TTC549 (cell line): ENCODE results near the gene STK24.

Experiments
- FAIRE-seq: peaks from 2 replicates; lab custom pipeline; 2012; peaks lifted over from hg19 to GRCh38; lab: Jason Lieb, UNC

STK24 gene

DNA sequence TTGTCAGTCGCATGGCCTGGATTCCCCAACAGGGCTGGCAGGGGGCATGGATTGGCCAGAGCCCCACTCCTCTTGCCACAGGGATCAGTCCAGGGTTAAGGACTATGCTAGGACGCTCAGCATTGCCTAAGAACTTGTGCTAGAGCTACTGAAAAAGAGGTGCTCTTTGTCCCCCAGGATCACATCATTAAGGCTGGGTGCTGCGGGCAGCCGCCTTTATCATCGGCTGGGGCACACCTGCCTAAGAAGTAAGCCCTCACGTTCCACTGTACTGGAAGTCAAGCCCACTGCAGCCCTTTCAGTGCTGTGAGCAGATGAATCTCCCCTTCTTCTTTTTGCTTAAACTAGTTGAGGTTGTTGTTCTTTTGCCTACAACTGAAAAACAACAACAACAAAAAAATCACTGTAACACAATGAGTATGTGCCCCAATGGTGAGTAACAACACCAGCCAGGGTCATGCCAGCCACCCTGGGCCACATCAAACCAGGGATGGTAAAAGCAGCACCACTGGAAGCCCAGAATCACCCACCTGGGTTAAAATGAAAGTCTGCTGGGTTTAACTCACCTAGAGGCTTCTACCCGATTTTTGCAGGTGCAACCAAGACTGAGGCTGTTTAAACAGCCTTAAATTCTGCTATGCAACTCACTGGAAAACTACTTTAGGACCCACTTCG is 20.6 kb downstream of the STK24 start:
- FAIRE-seq: no peak

DNA sequence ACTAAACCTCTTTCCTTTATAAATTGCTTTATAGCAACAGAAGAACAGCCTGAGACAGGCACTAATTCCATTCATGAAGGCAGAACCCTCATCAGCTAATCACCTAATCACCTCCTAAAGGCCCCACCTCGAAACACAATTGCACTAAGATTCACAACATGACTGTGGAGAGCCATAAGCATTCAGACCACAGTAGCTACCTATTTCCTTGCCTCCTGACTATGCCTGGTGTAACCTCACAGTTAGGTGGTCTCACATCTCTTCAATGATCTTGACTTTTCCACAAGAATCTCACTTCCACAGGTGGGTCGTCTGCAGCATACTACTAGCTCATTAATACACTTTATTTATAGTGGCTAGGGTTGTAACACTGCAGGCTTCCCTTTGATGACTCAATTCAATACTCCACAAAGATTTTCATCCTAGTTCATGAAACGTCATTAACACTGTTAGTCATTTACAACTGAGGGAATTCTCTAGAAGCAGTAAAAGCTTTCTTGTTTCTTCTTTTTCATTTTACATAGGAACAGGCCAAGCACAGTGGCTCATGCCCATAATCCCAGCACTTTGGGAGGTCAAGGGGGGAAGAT is 27.1 kb downstream of the STK24 start:
- FAIRE-seq: no peak

DNA sequence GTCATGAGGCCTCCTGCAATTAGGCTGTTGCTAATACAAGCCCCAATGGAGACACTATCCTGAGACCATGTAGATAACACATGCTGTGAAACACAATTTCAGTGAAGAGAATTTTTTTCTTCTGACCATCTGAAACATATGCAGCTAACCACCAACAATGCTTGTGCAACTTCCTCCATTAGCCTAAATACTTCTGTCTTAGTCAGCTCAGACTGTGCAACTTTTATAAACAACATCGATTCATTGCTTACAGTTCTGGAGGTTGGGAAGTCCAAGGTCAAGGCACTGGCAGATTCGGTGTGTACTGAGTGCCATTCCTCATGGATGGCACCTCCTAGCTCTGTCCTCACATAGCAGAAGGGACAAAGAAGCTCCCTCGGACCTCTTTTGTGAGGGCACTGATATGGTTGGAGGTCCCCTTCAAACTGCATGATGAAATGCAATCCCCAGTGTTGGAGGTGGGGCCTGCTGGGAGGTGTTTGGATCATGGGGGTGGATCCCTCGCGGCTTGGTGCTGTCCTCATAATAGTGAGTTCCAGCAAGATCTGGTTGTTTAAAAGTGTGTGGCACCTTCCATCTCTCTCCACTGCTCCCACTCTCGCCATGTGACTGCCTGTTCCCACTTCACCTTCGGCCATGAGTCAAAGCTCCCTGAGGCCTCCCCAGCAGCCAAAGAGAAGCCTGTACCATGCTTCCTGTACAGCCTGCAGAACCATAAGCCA is 27.7 kb downstream of the STK24 start:
- no peak for FAIRE-seq

DNA sequence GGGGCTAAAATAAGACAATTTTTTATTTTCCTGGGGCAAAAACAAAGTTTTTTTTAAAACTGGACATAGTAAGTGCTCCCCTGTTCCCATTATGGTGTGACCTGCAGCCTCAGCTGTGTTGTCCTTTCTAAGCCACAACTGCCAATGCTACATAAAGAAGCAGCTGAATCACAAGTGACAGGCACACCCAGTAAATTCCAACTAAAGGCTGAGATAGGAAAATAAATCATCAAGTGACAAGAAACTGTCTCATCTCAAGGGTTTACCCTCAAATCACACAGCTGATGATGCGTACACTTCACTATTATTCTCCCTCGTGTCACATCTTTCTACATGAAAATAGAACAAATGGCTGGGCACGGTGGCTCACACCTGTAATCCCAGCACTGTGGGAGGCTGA is 28.7 kb downstream of the STK24 start:
- no peak for FAIRE-seq

DNA sequence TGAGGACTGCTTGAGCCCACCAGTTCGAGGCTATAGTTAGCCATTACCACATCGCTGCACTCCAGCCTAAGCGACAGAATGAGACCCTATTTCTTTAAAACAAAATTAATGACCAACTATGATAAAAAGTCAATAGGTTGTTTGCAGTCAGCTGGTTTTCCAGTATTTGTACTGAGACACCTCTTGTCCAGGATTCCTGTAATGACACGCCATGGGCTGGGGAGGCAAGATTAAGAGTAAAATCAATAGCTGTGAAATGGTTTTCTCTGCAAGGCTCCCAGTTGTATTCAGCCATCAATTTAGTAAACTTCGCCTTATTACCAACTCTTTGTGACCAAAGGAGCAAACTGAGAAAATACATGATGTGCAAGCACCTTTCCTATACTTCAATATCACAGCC is 29.5 kb downstream of the STK24 start:
- FAIRE-seq: no peak

DNA sequence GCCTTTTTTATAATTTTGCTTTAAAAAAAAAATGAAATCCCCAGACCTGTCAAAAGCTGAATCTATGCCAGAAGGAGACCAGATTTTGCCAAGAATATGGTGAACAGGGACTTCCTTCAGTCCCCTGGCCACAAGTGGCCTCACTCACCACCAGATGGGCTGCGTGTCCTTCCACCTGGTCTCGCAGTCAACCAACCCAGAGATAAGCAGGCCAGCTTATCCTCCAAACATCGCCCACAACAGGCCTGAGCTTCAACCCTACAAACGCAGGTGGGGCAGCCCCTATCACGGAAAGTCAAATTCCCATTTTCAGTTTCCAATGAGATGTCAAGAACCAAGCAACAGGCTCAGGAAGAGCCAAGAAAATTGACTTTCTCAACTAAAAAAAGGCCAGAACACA is 30.5 kb downstream of the STK24 start:
- no peak for FAIRE-seq

DNA sequence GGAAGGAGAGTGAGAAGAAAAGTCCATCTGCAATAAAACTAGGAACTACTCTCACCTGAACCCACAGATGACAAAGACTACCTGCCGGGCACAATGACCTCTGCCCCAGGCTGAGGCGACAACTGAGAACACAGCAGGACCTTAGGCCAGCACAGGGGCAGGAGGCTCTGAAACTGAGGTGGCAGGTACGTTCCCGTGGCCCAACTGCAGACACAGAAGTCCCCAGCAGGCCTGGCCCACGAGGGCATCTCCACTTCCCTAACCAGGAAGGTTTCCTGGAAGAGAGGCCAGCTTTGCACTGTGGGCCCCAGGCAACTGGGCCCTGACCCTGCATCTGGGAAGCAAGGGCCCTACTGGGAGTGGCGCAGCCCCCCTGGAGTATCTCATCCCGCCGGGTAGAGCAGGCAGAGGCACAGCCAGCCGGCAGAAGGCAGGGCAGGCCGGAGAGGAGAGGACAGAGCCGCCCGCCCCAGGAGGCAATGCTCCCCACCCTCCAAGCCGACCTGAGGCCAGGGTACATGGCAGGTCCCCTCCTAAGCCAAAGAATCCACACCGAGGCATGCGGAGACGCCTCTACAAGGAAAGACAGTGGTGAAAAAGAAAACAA is 32.7 kb downstream of the STK24 start:
- FAIRE-seq: no peak

DNA sequence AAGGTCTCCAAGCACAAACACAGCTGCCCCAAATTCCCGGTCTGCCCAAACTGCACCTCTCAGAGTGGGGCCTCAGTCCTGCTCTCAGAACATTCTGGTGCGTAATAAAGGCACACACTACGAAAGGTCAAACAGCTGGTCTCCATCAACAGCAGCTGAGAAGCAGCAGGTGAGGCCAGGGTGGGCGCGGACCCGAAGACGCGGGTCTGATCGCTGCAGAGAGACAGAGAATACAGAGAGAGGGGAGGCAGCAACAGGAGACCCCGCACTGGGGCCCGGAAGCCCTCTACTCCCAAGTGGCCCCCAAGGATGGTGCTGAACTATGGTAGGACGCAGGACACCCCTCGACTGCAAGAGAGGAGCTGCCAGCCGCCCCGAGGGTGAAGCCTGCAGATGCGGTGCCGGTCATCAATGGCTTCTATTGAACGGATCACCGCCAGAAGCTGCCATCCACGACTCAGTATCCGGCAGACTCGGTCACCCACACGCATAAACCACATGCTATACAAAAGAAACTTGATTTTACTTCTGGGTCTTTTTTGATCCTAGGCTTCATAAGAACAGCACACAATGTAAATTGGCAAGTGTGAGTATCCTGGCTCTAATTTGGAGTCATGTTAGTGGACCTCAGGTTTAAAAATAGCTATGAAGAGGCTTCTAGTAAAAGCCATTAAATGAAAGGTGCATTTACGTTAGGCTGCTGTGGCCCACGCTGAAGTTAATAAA is 33.4 kb downstream of the STK24 start:
- no peak for FAIRE-seq

DNA sequence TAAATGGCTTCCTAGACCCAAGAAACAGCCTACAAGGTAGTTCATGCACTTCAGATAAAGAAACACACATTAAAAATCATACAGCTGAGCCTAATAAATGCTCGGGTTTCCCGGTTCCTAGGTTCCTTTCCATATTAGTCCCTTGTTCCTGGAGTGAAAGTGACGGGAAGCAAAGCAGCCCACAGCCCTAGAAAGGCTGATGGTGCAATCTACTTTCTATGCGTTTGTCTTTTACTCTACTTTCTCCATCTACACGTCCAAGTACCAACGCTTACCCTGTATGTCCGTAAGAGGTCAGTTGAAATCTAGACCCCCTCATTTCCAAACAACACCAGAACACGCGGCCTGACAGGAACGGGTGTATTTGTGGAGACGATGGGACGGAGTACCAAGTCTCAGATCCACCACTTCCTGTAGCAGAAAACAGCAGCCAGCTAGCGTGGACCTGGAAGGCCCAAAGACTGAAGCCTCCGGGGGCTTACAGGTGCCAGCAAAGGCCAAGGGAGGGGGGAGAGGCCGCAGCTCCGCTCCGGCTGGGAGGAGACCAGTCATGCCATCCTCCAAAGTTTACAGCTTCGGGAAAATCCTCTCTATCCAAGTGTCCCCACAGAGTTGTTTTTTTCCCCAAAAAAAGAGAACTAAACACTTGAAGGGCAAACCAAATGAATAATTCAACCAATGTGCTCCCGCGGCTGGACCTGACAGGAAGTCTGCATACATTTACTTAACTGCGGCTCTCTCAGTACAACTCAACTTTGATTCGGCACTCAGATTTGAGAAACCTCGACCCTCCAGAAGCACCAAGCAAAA is 34.1 kb downstream of the STK24 start:
- FAIRE-seq: no peak

DNA sequence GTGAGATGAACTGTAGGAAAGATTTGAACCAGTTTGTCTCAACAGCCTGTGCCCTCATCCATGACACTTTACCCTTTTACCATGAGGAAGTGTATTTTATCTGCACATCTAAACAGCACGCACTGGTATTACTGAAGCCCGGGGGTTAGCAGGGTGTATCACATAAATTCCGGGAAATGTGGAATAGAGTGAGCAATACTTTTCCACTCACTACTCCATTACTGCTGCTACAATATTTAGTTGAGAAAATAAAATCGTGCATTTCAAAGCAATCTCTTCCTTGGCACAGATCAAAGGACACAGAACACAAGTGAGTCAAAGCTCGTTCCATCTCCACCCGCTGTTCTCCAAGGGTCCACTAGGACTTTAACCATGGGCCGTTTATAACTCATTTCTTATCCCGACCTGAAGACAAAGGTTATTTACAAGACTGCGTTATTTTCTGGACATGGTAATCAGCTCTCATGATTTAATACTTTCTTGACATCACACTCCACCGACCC is 35.2 kb downstream of the STK24 start:
- no peak for FAIRE-seq

DNA sequence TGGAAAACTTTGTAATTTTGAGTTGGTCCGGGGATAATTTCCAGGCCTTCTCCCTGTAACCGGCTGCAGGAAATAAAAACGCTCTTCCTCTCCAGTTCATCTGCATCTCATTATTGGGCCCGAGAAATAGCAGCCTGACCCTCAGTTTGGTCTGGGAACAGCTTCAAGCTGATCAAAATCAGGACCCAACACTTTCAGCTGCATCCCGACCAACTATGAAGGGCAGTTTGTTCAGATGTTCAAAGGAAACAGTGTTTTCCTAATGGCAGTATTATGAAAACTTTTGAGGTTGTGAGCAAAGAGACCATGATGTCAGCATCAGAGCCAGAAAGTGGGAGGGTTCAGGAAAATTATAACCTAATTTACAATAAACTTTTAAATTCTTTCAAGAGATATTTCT is 35.7 kb downstream of the STK24 start:
- FAIRE-seq: no peak

DNA sequence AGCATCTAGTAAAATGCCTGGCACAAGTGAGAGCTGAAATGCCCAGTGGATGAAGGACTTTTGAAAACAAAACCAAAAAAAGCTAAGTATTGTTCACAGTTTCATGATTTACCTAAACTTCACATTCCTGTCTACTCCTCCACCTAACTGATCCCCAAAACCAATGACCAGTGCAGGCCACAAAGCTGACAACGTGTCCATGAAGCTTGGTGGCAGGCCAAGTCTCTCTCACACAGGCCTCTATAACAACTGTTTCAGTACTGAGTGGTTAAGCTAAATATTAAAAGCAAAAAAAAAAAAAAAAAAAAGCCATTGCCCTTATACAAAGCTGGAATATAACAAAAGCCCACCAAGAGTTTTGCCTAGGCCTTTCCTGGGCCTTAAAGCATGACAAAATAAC is 36.4 kb downstream of the STK24 start:
- no peak for FAIRE-seq

DNA sequence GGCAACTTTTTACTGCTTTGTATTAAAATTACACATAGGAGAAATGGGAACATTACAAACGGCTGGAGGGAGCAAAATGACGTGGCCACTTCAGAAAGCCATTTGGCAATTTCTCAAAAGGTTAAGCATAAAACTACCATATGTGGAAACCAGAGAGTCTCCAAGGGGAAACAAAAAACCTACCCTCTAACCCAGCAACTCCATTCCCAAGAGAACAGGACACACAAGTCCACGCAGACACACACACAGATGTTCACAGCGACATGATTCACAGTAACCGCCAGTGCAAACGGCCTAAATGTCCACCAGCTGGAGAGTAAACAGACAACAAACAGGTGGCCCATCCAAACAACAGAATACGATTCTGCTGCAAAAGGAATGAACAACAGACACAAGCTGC is 37.2 kb downstream of the STK24 start:
- no peak for FAIRE-seq

DNA sequence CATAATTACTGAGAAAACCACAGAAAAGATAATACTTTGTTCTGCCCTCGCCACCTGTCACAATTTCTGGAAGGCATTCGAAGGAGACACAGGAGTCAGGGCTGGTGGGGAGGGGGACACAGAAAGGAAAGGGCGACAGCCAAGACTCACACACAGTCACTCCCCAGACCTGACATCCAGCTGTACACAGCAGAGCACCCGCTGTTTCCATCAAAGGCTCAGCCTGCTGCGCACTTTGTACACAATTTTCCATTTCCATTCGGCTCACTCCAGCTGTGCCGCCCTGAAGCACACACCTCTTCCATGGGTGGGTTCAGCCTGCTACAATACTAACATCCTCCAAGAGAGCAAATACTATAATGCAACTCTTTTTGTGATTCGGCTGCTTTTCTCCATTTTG is 38.0 kb downstream of the STK24 start:
- no peak for FAIRE-seq

DNA sequence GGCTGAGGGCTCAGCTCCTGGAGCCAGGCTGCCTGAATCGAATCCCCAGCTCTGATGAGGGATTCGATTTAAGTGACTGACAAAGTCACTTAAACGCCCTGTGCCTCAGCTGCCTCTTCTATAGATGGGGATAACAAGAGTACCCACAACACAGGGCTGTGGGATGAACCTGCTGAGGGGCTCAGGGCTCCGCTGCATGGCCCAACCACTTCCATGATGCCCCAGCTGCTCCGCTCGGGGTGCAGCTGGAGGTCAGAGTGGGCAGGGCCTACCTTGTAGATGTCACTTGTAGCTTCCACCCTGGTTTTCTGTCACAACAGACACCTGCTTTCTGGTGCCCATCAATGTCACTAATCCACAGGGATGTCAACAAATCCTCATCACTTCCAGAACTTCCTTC is 39.2 kb downstream of the STK24 start:
- FAIRE-seq: no peak

DNA sequence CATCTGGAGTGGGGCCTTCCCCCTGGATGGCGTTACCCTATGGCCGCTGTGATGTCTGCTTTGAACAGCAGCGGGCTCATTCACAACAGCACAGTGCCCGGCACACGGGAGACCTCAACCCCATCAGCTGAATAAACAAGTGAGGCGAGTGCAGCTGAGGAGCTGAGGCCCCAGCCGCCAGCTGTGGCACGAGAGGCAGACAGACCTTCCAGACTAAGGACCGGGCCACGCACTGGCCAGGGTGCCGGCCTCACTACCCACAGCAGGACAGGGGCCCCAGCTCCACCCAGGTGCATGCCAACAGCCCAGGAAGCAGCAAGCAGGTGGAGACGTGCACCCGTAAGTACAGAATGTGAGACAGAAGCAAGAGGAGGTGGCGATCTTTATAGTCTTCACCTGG is 39.6 kb downstream of the STK24 start:
- no peak for FAIRE-seq

DNA sequence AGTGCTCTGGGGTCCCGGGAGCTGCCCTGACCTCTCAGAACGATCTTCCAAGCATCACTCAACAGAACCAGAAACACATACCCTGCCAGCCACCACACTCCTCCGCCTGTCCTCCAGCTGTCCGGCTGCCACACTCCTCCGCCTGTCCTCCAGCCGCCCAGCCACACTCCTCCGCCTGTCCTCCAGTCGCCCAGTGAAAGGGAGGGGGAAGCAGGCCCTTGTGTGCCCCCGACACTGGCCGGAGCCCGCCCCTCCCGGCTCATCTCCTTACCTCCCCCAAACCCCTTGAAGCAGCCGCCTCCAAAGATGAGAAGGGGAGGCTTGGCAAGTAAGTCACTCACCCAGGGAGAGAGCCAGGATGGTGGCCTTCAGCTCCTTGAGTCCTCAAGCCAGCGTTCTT is 40.2 kb downstream of the STK24 start:
- no peak for FAIRE-seq

DNA sequence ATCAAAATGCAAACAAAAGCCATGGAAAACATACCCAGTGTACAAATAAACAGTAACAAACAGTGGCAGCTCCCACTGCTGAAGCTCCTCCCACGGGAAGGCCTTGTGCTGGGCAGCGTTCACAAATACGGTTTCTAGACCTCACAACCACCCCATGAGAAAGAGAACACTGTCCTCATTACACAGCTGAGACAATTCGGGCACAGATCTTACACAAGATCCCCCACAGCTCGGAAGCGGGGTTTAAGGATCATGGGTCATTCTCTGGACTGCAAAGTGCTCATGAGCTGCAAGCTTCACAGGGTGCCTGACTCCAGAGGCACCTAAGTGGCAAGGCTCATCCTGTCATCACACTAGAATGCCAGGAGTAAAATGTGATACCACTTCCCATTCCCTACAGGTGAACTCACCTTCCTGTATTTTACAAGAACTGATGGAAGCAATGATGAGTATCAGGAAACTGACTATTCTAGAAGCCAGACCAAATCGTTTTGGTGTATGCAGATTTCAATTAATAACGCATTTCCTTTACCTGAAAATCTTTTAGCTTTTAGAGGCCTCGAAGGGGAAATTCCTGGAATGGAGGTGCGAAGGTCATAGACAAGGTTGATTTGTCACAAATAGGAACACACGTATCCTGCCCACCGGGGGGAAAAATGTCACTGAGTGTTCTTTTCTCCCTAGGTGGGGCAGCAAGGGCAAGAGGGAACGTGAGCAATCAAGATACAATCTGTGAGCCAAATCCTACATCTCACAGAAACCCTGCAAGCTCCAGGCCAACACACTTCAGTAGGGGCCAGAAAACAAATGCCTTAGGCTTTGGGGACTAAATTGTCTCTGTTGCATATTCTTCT is 41.2 kb downstream of the STK24 start:
- no peak for FAIRE-seq

DNA sequence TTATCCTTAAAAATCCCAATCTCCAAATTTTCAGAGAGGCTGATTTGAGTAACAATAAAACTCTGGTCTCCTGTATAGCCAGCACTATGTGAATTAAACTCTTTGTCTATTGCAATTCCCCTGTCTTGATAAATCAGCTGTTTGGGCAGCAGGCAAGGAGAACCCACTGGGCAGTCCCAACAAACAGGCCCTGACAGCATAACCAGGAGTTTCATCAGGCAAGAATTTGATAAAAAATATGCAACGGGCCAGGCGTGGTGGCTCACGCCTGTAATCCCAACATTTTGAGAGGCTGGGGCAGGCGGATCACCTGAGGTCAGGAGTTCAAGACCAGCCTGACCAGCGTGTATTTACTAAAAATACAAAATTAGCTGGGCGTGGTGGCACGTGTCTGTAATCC is 42.1 kb downstream of the STK24 start:
- no peak for FAIRE-seq

DNA sequence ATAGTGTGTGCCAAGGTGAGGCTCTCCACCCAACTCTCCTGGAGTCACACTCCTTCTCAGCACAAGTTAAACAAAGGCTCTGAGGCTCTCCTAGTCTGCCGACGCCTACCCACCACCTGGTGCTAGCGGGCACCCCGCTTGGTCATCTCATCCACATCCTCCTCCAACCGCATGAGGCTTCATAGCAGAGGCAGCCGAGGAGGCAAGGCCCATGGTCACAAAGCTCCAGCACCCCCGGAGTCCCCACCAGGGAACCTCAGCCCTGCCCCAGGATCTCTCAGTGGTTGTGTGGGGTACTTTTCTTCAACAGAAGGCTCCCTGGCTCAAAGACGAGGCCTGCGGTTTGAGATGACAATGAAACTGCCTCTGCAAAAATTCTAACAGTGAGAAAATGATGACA is 43.0 kb downstream of the STK24 start:
- no peak for FAIRE-seq

DNA sequence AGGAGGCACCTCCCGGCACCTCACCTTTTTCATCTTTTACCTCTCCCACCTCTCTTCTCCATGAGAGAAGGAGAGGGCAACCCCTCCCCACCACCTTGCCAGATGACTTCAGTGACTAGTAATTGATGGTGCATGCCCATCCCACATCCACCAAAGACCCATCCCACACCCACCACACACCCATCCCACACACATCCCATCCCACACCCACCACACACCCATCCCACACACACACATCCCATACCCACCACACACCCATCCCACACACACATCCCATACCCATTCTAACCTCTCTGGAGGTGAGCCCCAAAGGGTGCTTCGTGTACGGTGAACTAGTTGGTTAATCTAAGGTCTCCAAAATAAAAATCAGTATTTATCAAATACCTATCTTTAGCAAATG is 44.7 kb downstream of the STK24 start:
- FAIRE-seq: no peak
